Urinary bladder (tissue), 4 donors: ENCODE data around the gene TSC22D1. TPM values are rescaled to one million over a fixed set of nuclear protein-coding genes. Genes with fewer than 3 reads are reported as not detected.
A peak's percentile ranks its signal among the peaks of the same experiment; 100 is the strongest.
"Not testable (repeated sequence)": the region's sequence is repeated elsewhere in the genome, so short reads cannot be mapped to it uniquely, and the experiment has no call there.

Experiments used
- DNase-seq: peaks from one replicate; pipeline ENCODE4 v3.0.0-alpha.2; 2015; ENCODE audit errors: extremely low spot score
- H3K27ac ChIP-seq: one replicate; pipeline ENCODE4 v1.5.1; 2013; ENCODE audit warnings: low read depth, mild to moderate bottlenecking, moderate library complexity
- H3K36me3 ChIP-seq: one replicate; pipeline ENCODE4 v1.6.1; 2013; ENCODE audit warnings: mild to moderate bottlenecking, moderate library complexity; ENCODE audit not compliant: insufficient read depth
- H3K4me1 ChIP-seq: one replicate; pipeline ENCODE4 v1.6.1; 2013; ENCODE audit warnings: mild to moderate bottlenecking, moderate library complexity; ENCODE audit not compliant: insufficient read depth
- H3K4me3 ChIP-seq: one replicate; pipeline ENCODE4 v1.5.1; 2013; ENCODE audit warnings: low read depth, low read length
- WGBS: extraction: QIAGEN DNeasy Blood & Tissue Kit; methylation state at CpG from one replicate; pipeline ENCODE4 v1.1.7; 2013; 5-methylcytosine and 5-hydroxymethylcytosine counted together
- polyA plus RNA-seq: library from polyadenylated mRNA; stranded (reverse); fragments of 200-250 nt; gene quantifications from one replicate; pipeline ENCODE4 v1.2.3, GENCODE V29; 2013
- total RNA-seq: library from RNA; depleted of rRNA; stranded (reverse); fragments of >200 nt; gene quantifications from one replicate; pipeline ENCODE4 v1.2.3, GENCODE V29; 2014
- donor health status: healthy with polysubstance abuse.
- donor health status: healthy.

Gene TSC22D1
- total and polyA plus RNA-seq, 2 donors, result 104 to 240 TPM

DNA sequence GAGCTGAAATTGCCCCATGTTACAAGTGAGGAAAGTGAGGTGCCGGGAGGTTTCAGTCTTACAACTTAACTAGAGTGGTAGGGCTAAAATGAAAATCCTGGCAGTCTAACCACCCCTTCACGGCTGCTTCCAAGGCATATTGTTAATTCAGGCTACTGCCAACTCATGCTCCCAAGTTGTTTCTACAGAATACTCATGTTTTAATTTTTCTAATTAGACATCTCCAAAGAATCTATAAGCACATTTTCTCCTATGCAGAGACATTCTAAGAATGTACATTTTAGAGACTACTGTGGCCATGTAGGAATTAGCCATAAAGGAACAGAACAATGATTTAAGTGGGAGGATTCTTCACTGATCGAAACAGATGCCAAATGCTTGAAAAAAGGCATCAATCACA is 7.0 kb upstream of the TSC22D1 start:
- no peak for DNase-seq
- Histone ChIP-seq H3K36me3 (no peaks in the 10 kb centered on the region), H3K27ac (no peak overlapping the region), H3K4me1 (no peaks in the 10 kb centered on the region), H3K4me3 (no peak overlapping the region)
- WGBS, result 67% methylated on average over 3 of the region's 3 CpGs

DNA sequence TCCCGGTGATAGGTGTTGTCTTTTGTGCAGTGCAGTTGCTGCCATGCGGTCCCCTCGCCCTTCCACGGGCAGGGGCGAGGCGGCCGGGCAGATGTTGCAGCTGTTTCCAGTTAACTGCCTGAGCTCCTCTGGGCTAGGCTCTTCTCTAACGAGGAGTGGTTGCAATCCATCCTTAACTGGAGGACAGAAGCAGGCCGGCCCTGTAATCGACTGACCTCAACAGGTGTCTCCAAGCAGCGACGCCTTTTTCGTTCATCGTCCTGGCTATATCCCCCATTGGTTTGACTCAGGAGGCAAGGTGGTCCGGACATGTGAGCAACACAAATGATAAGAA is 1.9 kb upstream of the TSC22D1 start:
- no peak for DNase-seq

DNA sequence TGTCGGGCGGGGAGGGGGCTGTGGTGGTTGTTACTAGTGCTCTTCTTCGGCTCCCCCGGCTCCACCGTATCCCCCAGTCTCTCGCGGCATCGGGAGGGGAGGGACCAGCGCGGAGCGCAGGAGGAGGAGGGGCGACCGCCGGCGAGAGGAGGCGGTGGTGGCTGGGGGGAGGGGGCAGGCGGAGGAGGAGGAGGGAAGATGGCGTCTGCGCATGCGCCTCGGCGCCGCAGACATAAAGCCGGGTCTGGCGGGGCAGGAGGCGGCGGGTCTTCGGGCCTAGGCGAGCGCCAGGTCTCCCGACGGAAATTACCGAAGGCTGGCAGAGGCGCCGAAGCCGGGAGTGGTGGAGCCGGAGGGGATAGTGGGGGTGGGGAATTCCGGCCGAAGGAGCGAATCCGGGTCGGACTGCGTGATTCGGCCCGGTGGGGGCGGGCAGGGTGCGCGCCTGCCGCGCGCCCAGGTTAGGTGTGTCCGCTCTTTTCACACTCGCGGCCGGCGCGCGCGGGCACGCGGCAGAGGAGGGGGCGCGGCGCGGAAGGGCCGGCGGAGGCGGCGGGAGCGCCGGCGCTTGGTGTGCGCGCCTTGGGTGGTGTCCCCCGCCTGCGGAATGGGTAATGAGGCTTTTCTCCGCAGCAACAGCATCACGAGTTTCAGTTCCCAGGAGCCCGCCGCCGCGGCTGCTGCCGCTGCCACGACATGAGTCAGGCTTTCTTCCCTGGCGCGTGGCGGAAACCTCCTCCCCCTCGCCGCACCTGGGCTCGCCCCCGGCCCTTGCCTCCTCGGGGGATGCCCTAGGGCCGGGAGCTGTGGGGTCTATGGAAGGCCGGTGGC is 1.3 kb upstream of the TSC22D1 start:
- Histone ChIP-seq H3K4me3 (peak overlapping the region; percentile 82), H3K27ac (peak overlapping the region; percentile 96), H3K4me1 (no peaks in the 10 kb centered on the region), H3K36me3 (no peaks in the 10 kb centered on the region)
- under 1% methylated on average over 94 of the region's 94 CpGs for WGBS
- DNase-seq, result peak; percentile 89

More for the DNA sequence above, 1.9 kb upstream of the TSC22D1 start:
- WGBS, result 1% methylated on average over 15 of the region's 15 CpGs
- H3K36me3 ChIP-seq, result no peaks in the 10 kb centered on the region
- H3K27ac ChIP-seq, result peak overlapping the region; percentile 88
- H3K4me3 ChIP-seq, result peak overlapping the region; percentile 82
- H3K4me1 ChIP-seq, result no peaks in the 10 kb centered on the region

DNA sequence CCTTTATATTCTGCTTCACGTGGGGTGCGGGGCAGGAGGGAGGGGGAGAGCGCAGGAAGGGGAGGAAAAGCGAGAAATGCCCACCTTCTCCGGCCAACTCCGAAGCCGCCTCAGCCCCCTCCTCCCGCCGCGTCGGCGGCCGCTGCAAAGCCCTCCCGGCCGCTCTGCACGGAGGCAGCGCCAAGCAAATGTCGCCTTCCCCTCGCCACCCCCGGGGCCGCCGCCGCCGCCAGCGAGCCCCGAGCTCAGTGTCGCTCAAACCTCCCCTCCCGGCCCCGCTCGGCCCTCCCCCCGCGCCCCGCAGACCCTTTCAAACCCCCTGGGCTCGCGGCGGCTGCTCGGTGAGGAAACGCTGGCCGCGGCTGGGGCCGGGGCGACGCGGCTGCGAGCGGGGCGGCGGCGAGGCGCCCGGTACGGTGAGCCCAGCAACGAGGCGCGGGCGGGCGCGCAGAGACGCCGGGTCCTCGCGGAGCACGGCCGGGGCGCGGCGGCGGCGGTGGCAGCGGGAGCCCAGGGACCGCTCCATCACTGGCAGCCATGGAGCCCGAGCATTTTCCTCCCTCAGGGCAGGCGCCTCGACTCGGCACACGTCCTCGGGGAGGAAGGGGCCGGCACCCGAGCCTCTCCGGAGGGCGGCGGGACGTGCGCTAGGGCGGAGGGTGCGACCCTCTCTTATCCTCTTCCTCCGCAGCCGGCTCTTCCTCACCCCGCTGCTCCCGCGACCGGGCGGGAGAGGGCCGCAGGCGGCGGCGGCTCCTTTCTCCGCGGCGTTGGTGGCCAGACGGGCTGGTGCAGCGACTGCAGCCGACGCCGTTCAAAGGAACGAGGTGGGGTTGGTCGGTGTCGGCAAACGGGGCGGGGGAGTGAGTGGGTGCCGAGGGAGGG is 463 bp upstream of the TSC22D1 start:
- no peak for DNase-seq
- Histone ChIP-seq H3K36me3 (no peaks in the 10 kb centered on the region), H3K27ac (peak overlapping the region; percentile 96), H3K4me3 (peak overlapping the region; percentile 82), H3K4me1 (no peaks in the 10 kb centered on the region)
- WGBS, result under 1% methylated on average over 111 of the region's 111 CpGs

DNA sequence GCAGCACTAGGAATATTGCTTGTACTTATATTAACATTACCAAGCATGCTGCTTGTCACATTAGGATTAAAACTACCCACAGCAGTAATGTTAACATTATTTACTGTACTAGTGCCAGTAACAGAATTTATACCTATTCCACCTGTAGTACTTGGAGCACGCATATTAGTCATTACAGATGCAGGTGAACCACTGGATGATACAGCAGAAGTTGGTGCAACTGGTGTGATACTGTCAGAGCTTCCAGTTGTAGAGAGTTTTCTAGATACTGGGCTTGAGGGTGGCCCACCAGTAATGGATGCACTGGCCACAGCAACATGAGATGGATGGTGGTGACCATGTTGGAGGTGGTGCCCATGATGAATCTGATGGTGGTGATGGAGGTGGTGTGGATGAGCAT is 1.1 kb downstream of the TSC22D1 start:
- Histone ChIP-seq H3K4me1 (no peaks in the 10 kb centered on the region), H3K36me3 (no peaks in the 10 kb centered on the region), H3K27ac (no peak overlapping the region), H3K4me3 (no peak overlapping the region)
- WGBS, result 94% methylated on average over 1 of the region's 1 CpG
- no peak for DNase-seq

DNA sequence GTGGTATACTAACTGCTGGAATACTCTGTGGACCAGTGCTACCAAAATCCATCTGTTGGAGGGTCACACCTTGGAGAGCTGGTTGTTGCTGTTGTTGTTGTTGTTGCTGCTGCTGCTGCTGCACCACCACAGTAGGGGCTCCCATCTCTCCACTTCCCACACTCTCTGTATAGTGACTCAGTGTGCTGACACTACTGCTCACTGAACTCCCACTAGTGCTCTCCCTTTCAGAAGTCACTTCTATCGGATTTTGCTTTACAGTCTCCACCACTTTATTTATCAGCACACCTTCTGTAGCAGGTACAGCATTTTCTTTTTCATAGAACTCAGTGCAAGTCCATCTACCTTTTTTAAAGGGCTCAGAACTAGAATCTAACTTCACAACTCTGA is 1.7 kb downstream of the TSC22D1 start:
- Histone ChIP-seq H3K36me3 (no peaks in the 10 kb centered on the region), H3K4me3 (no peak overlapping the region), H3K27ac (no peak overlapping the region), H3K4me1 (no peaks in the 10 kb centered on the region)
- DNase-seq, result no peak
- 70% methylated on average over 1 of the region's 1 CpG for WGBS

DNA sequence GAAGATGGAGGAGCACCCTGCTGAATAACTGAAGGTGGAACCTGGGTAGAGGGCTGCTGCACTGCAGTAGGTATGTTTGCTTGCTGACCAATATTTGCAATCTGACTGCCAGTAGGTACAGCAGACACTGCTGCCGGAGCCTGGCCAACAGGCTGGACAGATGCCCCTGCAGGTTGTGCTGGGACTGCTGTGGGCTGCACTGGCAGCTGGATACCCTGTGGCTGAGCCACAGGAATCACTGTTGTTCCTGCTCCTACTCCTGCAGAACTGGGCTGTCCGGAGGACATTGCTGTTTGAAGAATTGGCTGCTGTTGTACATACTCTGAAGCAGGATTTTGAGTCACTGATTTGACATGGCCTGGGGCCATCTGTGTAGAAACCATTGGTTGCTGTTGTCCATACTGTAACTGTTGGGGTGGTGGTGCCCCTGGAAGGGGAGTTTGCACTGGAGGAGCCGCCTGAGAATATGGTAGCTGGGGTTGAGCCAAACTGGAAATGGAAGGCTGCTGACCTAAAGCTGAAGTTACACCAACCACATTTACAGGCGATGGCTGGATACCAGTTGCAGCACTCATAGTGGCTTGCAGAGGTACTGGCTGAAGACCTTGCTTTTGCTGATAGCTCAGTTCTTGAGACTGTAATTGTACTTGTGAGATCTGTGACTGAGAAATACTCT is 2.2 kb downstream of the TSC22D1 start:
- no peak for DNase-seq
- H3K27ac ChIP-seq, result no peak overlapping the region
- 85% methylated on average over 4 of the region's 4 CpGs for WGBS
- H3K36me3 ChIP-seq, result no peaks in the 10 kb centered on the region
- no peak overlapping the region for H3K4me3 ChIP-seq
- H3K4me1 ChIP-seq, result no peaks in the 10 kb centered on the region

DNA sequence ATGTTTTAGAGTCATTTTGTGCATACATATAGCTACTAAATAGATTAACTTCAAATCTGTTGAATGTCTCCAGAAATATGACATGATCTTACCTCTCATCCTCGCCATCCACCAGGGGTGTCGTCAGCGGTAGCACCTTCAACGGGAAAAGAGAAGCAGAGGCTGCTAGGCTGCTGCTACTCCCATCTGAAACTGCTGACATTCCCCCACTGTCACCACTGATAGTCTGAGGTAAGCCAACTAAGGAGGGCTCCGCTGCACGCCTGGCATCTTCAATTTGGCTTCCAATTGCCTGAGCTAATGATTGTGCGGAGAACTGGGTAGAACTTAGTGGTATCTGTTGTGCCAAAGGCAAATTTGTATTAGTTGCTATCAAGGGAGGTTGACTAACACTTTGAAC is 3.1 kb downstream of the TSC22D1 start:
- Histone ChIP-seq H3K36me3 (no peaks in the 10 kb centered on the region), H3K27ac (no peak overlapping the region), H3K4me3 (no peak overlapping the region), H3K4me1 (no peaks in the 10 kb centered on the region)
- WGBS, result 88% methylated on average over 7 of the region's 7 CpGs
- no peak for DNase-seq

DNA sequence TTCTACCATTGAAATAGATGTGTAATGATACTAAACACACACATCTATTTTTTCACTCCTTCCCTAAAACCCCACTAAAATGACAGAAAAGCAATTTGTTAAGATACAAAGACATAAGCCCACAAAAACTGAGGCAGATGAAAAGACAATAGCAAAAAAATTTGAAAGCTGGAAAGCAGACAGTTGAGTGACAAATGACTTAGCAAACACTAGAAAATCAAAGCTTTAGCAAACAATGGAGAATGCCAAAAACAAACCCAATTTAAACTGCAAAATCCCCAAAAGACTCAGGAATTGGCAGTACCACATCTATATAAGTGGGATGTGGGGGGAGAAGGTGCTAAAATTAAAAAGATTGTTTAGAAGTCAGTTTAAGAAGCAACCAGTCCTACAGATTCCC is 9.5 kb downstream of the TSC22D1 start:
- no peak for DNase-seq
- Histone ChIP-seq H3K36me3 (no peaks in the 10 kb centered on the region), H3K4me3 (no peak overlapping the region), H3K4me1 (no peaks in the 10 kb centered on the region), H3K27ac (no peak overlapping the region)

DNA sequence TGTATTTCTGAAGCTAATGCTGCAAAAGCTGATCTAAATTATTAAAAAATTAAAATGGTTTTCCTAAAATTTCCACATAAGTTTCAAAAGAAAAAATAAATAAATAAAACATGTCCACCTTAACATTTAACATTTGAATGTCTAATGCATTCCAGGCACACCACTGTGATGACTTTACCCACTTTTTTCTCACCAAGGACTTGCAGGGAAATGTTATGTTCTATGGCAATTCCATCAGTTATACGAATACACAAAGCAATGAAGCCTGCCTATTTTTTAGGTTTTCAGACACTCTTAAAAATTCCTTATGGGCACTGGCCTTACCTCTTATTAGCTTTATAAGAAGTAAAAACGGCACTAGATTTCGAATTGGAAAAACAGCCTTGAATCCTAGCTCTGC is 10.2 kb downstream of the TSC22D1 start:
- WGBS, result 94% methylated on average over 3 of the region's 3 CpGs
- Histone ChIP-seq H3K4me1 (no peaks in the 10 kb centered on the region), H3K4me3 (no peak overlapping the region), H3K27ac (no peak overlapping the region), H3K36me3 (no peaks in the 10 kb centered on the region)
- DNase-seq, result no peak

DNA sequence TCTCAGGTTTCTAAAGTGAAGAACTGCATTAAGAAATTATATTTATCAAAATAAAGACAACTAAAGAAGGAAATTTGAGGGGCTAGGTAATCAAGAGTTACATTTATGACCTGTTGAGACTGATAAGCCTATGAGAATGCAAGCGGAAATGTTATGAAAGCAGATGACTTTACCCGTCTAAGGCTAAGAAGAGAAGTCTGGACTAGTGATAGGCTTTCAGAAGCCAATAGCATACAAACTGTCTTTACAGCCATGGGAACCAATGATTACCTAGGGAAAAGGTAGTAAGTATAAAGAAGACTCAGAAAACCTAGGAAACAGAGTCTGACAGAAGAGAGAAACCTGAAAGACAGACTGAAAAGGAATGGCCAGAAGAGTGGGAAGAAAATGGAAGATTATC is 11.2 kb downstream of the TSC22D1 start:
- H3K4me3 ChIP-seq, result no peak overlapping the region
- no peak for DNase-seq
- H3K4me1 ChIP-seq, result no peaks in the 10 kb centered on the region
- 89% methylated on average over 2 of the region's 2 CpGs for WGBS
- H3K36me3 ChIP-seq, result no peaks in the 10 kb centered on the region
- no peak overlapping the region for H3K27ac ChIP-seq

DNA sequence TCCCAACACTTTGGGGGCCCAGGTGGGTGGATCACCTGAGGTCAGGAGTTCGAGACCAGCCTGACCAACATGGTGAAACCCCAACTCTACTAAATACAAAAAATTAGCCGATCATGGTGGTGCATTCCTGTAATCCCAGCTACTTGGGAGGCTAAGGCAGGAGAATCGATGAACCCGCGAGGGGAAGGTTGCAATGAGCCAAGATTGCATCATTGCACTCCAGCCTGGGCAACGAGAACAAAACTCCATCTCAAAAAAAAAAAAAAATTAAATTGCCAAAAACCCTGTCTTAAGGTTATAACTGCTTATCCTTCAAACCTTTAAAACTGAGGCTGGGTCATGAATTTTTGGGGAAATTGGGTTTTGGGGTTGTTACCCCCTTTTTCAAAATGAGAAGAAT is 13.3 kb downstream of the TSC22D1 start:
- not testable (repeated sequence) for H3K27ac ChIP-seq, H3K36me3 ChIP-seq, H3K4me1 ChIP-seq, DNase-seq, H3K4me3 ChIP-seq
- WGBS, result 96% methylated on average over 6 of the region's 6 CpGs

DNA sequence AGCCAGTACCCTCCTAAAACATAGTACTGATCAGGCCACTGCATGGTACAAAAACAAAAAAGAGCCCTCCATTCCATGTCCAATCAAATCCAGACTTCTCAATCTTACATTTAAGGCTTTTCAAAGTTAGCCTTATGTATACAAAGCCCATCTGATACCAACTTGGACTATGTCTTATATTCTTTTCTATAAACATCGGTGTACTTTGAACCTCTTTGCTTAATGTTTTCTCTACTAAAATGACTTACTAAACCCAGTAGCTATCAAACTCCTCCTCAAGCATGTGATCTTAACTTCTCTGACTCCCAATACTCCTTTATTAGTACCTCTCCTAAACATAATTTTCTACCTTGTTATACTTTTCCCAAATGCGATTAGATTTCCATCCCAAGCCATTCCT is 14.8 kb downstream of the TSC22D1 start:
- Histone ChIP-seq H3K27ac (no peak overlapping the region), H3K4me1 (no peaks in the 10 kb centered on the region), H3K4me3 (no peak overlapping the region), H3K36me3 (no peaks in the 10 kb centered on the region)
- no peak for DNase-seq
- WGBS, result 84% methylated on average over 2 of the region's 2 CpGs

DNA sequence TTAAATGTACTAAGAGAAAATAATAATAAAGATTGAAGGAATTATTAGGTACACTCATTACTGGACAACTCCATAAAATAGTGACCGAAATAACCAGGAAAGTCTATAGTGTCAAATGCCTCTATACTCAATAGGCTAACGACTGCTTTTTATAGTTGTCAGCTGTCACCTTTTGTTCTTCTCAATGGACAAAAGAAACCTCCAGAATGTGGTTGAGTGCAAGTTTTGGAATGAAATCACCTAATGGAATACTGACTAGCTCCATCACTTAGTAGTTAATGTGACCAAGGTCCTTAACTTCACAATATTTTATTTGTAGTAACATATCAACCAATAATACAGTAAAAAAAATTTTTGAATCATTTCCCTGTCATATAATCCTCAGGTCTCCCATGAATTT is 18.1 kb downstream of the TSC22D1 start:
- H3K4me1 ChIP-seq, result no peaks in the 10 kb centered on the region
- H3K4me3 ChIP-seq, result no peak overlapping the region
- no peak overlapping the region for H3K27ac ChIP-seq
- 87% methylated on average over 2 of the region's 2 CpGs for WGBS
- H3K36me3 ChIP-seq, result no peaks in the 10 kb centered on the region
- DNase-seq, result no peak
